ENCODE measurements around the gene ADCK1.

GRCh38 chr14:77786148-77786547, 13.8 kb upstream of the ADCK1 start:
- no peak for TF ChIP-seq POLR2AphosphoS5 (IDR thresholded peaks at IDR 0.05; ENCODE audit: insufficient read depth in 1 of 2, low read depth in 1 of 2)
- no peak for TF ChIP-seq CTCF (IDR thresholded peaks at IDR 0.05)

Data from vagina (tissue), 2 donors.